NCI-H1436 treated with DMSO at 0.1 percent for 48 hours (cell line): ENCODE measurements around the gene RHOB.
"Not testable (repeated sequence)": the region's sequence is repeated elsewhere in the genome, so short reads cannot be mapped to it uniquely, and the experiment has no call there.

Experiments used
- DNase-seq: peaks from one replicate; lab custom pipeline; 2025; lab: John Stamatoyannopoulos, UW

Gene RHOB

DNA sequence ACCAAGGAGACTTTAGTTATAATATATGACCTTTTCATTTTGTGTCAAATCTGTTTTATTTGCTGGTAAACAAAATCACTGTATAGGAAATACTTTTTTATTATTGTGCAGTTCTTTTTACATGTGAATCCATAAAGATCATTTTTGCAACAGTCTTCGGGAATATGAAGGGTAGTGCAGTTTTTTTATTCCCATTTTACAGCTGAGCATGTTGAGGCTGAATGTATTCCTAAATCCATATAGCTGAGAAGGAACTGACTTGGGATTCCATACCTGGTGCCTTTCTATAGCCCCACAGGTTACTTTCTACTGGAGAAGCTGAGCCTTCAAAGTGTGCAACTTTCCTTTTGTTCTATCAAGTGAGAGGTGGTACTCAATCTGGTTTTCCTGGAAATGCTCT is 29.6 kb downstream of the RHOB start:
- DNase-seq, result no peak

DNA sequence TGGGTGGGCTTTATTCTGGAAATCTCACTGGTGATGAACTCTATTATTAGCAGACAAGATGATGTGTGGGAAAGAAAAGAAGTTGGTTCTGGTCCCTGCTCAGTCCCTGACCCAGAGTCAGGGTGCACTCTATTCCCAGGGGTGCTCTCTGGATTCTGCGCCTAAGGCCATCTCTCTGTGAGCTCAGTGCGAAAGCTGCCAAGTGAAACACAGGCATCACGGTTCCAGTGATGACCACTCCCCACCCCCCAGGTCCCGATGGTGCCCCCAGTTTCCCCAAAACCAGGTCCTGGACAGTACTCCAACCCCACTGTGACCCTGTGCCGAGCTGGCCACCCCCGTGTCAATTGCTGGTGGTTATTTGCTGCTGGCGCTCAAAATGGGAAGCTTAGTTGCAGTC is 30.1 kb downstream of the RHOB start:
- DNase-seq, result no peak

DNA sequence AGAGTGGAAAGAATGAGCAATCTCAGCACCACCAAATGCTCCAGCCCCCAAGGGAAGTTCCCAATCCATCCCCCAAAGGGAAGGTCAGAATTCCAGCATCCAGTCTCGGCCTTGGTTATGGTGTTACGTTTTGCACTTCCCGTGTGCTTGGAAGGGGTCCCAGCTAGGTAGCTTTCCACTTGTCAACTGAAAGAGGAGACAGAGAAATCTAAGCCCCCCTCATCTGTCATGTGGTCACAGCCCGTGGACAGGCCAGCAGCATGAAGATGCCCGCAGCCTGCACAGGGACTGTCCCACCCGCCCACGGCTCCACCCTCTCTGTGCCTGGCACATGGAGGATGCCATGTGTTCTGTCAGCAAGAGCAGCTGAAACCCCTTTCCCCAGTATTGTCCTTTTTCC is 32.1 kb downstream of the RHOB start:
- no peak for DNase-seq

DNA sequence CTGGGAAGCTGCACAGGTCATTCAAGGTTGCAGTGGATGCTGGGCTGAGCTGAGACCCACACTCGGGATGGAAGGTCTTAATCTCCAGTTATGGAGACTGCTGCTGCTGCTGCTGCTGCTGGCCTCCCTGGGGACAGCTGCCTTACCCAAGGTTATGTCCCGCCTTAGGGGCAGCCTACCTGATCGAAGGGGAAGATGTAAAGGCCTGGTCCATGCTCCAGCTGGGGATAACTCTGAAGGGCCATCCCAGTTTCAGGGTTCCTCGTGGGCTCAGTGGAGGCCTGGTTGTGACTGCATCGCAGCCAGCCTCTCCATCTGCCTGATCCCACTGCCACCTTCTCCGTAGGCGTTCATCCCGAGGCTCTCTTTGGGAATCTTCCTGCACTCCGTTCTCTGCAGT is 33.0 kb downstream of the RHOB start:
- DNase-seq, result no peak

DNA sequence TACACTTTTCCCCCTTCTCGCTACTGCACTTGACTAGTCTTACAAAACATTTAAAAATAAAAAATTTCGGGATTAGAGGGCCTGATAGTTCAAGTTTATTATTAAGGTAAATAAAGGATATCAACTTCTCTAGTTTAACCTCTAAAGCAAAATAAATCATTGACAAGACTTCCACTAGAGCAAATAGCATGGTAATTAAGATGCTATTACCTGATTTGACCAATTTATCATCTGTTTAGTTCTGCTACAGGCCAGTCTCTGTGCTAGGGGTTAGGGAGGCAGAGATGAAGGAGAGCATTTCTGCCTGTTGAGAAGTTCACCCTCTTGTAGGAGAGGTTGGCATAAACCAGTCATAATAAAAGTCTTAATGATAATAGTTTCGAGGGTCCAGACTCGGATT is 34.0 kb downstream of the RHOB start:
- no peak for DNase-seq

DNA sequence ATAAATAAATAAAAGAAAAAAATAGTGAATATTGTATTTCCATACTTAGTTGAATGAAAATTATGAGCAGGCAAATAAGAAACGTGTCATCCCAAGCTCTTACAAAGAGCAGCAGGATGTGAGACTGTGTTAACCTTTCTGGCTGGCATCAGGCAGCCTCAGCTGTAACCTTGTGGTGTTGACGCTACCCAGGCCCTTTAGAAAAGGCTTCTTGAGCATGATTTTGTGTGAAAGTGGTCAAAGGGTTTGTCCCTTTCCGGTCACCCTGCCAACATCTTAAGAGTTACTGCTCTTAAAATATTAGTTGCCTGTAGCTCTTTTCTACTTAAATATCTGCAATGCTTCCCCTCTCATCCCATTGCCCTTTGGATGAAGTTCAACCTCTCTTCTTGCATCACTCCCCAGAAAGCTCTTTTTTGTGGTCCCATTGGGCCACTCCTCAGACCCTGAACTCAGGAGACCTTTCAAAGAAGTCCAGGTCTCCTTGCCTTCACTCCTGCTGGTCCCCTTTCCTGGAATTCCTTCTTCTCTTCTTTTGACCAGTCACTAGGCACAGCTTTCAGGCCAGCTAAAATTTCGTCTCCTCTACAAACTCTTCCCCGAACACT is 35.0 kb downstream of the RHOB start:
- DNase-seq, result no peak

DNA sequence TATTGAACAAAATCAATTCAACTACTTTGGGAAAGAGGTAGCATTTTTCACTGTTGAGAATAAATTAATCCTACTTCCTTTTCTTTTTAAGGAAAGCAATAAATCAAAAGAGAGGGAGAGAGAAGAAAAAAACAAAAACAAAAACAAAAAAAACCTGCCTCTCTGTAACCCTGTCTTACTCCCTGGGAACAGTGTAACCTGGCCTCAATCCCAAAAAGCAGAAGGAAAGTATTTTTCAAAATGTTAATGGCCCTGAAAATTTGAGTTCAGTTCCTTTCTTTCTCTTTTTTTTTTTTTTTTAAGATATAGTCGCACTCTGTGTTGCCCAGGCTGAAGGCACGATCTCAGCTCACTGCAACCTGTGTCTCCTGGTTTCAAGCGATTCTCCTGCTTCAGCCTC is 35.9 kb downstream of the RHOB start:
- DNase-seq, result no peak

DNA sequence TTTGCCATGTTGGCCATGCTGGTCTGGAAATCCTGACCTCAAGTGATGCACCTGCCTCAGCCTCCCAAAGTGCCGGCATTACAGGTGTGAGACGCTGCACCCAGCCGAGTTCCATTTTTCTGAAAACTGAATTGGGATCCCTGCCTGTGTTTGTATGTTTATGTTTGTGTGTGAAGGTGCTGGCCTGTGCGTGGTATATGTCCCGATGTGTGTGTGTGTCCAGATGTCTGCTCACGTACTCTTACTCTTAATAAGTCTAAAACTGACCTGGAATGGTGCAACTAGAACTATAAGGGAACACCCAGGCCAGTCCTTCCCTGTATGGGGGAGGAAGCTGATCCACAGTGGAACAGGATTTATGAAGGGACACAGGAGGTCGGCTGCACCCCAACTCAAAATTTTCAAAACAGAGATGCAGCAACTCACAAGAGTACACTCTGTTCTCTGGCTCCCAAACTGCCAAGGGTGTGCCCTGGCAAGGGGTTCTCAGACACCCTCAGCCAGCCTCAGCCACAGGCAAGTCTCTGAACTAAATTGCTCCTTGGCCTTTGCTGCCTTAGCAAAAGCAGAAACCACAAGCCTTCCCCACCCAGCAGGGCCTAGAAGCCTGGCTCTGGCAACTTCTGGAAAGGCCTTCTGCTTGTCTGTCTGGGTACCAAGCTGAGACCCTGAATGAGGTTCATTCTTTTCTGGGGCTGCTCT is 36.5 kb downstream of the RHOB start:
- DNase-seq, result no peak

DNA sequence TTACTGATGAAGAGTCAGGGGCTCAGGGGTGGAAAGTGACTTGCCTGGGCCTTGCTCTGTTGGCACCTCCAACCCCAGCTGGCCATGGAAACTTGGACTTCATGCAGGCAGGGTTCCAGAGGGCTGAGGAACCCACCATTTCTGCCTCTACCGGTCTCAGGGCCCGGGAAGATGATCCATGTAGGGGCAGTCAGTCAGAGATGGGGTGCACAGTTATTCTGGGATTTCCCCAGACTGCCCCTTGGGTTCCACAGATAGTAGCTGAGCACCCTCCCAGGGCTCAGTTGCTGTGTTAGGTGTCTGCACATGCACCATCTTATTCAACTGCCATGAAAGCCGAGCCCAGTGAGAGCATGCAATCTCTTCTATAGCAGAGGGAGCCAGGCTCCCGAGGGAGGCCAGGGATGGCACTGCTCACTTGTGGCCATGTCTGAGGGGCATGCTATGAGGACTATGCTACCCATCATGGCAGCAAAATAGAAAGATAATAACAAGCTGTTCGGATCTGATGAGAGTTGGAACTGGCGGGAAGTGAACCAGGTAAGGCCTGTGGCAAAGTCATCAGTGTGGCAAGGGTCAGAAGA is 37.3 kb downstream of the RHOB start:
- no peak for DNase-seq

DNA sequence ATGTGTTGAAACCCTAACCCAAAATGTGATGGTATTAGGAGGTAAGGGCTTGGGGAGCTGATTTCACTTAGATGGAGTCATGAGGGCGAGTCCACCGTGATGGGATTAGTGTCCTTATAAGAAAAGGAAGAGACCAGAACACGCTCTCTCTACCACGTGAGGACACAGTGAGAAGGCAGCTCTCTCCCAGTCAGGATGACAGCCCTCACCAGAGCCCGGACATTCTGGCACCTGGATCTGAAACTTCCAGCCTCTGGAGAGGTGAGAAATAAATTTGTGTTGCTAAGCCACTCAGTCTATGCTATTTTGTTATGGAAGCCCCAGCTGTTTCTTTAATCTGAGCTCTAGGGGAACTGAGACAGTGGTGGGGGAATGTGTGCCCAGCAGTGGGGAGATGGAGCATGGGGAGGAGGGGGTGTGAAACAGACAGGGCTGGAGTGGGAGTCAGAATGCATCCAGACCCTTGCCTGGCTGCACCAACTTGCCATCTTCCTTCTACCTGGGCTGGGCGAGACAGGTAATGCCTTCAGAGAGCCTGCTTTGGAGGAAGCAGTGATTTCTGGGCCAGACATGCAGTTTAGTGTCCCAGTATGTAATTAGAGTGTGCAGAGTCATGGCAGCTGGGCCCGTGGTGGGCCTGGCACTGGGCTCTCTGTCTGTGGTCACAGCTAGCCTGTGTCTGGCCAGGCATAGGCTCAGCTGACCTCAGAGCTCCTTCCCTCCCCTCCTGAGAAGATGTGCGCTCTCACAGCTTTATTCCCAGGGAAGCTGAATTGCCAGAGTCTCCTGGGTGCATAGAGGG is 38.1 kb downstream of the RHOB start:
- DNase-seq, result no peak

DNA sequence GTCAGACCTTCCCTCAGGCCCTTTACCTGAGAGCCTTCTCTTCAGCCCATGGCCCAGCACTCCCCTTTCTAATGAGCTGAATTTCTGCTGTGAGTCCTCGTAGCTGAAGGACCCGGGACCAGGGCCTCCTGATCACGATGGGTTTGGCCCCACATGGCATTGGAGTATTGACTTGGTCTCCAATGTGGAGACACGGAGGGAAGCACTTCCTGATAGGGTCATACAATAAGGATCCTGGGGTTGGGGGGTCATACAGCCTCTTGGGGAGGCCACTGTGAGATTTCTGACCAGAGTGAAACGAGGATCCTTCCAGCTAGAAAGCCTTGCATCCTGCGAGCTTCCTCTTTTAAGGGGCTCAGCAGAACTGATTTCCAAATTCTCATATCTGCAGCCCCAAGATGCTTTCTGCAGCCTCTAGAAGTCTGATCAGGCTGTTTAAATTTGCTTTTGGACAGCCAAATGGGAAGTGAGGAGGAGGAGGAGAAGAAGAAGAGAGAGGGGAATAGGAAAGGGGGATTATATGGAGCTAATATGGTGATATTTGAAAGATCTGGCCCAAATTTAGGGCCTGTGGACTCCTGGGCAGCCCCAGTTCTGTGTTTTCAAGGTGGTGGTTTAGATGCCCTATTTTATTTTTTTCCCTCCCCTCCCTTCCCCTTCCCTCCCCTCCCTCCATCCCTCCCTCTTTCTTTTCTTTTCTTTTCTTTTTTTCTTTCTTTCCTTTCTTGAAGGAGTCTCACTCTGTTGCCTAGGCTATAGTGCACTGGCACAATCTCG is 38.9 kb downstream of the RHOB start:
- no peak for DNase-seq

DNA sequence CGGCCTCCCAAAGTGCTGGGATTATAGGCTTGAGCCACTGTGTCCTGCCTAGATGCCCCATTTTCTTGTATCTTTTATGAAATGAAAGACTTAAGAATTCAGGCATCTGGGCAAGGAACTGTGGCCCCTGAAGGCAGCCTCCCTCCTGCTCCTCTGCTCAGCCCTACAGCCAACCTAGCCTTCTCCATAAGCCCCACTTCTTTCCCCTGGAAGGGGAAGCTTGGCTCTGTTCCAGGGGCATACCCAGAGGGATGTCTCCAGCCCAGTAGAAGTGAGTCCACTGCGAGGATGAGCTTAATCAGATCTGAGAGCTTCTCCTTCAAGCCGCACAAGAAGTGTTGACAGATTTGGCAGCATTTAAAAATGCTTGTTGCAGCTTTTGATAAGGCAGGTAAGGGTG is 39.7 kb downstream of the RHOB start:
- DNase-seq, result no peak

DNA sequence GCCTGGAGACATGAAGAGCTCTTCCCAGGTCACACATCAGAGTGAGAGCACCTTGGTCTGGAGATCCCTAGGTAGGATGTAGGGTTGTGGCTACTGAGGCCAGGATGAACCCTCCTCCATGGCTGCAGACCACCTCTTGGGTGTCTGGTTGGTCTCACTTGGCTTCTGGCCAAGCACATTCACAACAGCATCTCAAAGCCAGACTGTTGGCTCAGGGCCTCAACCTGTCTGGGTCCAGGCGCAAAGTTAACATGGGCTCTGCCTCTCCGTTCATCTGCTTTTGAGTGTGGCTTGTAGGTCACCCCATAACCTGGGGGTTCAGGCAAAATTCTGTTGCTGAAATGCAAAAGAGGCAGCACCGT is 40.1 kb downstream of the RHOB start:
- DNase-seq, result no peak

DNA sequence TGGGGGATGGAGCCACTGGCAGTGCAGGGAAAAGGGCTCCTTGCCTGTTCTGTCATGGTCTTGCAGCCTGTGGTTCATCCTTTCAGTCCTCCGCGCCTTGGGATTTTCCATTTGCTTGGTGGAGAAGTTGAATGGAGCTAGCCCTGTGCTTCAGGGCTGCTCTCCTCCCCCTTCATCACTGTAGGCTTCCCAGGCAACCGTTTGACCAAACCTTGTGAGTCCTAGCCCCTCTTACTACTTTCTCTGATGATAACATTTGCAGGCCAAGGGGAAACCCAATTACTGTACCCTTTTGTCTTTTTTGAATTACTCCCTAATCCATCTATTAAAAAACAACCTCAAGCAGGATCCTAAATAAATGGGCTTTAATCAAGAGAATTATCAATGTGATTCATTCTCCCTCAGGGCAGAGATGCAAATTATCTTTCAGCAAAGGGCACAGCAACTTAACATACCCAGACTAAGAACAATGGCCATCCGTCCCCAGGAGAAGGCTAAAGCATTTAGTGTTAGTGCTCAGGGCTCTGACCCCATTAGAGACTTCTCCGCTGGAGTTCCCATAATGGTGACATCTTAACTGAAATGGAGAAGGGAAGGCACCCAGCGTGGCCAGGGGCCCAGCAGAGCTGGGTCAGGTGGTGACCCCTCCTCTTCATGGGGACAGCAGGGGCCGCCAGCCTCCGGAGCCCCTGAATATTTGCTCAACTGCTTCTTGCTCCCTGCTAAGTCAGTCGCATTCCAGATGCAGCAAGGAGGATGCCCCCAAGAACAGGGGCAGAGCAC is 40.7 kb downstream of the RHOB start:
- no peak for DNase-seq

DNA sequence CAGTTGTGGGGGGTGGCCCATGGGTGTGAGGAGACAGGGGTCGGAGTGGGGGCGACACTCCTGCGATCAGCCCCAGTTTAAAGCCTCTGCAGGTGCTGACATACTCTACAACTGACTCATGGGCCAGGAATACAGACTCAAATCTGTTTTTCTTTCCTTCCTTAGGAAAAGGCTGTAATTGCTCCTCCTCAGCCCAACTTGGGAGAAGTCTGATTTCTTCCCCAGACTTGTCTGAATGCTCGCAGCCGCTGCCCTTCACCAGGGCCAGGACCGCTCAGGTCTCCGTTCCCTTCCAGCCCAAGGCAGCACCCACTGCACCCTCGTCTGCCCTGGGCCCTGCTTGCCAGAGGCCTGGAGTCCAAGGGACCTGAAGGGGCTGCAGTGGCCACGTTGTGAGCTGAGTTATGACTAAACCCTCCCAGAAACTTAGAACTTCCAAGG is 41.3 kb downstream of the RHOB start:
- DNase-seq, result no peak

DNA sequence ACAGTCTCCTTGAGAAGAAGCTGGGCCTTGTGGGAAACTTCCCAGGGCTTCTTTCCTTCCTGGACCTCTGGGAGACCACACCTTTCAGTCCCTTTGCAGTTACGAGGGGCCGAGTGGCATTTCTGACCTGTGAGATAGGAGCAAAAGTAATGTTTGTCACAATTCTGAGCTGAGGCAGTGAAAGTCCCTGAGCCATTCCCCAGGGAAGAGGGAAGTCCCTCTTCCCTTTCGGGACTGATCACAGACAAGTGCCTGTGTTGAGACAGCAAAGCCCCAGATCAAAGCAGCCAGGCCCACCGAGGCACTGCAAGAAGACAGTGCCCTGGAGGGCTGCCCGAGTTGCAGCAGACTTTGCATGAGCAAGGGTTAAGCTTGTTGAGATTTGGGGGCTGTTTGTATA is 41.9 kb downstream of the RHOB start:
- no peak for DNase-seq

DNA sequence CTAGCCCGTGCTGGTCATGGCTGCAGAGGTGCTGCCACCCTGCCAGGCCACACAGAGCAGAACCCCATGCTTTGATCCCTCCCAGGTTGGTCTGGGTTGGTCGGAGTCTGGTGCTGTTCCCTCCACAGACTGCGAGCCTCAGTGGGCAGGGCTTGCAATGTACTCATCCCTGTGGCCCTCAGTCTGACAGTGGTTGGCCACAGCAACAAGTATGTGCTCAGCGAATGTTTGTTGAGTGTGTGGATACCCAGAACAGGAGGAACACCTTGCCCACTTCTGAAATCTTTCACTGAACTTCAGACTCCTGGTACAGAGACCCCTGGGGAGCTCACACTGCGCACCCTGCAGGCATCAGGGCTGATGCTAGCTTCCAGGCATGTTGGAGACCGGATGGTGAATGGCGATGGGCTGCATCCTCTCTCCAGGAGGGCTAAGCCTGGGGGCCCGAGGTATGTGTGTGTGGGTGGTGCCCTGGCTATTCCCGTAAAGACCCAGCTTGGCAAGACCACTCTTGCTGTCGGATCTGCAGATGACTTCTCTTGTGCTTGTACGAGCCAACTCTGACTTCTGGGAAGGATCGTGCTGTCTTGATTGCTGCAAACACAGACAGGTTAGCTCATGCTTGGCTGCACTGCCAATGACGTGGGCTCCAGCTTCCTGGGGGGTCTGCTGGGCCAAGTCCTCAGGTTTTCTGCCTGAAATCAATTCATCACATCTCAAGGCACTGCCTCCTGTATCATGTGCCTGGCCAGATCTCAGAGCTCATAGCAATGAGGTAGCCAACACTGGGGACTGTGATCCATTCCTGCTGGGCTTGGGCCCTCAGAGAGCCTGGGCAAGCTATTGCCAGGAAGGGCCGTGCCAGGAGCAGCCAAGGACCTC is 43.7 kb downstream of the RHOB start:
- no peak for DNase-seq

DNA sequence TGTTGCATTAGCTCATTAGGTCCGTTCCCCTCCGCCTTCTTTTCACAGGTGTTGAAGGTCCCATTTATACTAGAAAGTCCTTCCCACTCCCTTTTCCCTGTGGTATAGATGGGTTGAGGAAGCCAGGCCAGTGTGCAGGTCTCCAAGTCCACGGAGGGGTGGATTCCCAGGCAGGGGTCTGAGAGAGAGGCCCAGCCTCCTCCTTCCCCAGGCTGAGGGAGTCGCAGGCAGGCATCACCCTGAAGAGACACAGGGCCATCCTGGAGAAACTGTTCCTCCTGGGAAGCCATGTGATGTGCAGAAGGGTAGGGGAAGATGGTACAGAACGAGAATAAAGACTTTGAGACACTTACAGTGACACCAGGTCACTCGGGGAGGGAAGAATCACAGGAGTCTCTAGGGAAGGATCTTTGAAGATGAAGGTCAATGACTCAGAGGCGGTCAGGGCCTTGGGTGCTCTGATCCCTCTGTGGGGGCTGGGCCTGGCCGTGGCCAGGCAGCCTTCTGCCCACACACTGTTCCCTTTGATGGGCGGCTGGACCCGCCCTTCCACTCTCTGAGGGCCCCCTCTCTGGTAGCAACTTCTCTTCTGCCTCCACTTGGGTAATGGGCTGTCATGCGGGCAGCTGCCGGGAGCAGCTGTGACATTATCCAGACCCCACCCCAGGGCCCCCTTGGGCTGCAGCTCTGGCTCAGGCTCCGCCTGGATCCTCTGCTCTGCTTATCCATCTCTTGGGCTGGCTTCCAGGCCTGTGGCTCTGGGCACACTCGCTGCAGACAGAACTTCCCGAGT is 45.1 kb downstream of the RHOB start:
- no peak for DNase-seq

DNA sequence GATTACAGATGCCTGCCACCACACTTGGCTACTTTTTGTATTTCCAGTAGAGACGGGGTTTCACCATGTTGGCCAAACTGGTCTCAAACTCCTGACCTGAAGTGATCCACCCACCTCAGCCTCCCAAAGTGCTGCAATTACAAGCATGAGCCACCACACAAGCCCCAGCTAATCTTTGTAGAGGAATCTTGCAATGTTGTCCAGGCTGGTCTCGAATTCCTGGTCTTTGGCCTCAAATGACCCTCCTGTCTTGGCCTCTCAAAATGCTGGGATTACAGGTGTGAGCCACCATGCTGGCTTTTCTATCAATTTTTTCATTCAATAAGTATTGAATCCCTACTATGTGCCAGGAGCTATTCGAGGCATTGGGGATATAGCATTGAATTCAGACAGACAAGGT is 46.2 kb downstream of the RHOB start:
- DNase-seq, result not testable (repeated sequence)

DNA sequence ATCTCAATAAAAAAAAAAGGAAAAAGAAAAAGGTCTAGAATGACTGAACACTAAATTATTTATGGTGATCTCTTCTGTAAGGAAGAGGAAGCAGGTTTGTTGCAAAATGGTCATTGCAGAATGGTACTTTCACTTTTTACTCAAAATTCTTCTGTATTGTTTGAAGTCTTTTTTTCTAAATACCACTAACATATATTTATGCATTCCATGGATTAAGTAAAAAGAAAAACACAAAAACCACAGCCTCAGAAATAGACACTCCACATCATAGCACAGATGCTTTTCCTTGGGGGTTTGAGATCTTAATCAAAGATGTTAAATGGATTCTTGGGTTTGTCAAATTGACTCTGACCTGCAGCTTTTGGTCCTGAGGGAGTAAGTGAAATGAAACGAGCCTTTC is 47.4 kb downstream of the RHOB start:
- DNase-seq, result no peak
